Spleen (tissue), 7 donors: ENCODE data around the gene PLTP.

Source experiments
- CTCF ChIP-seq, 11 experiments: fragments of 200-600 bp in 7 of 11; fragments of 450-650 bp in 4 of 11; sonication (generic) in 4 of 11; IDR thresholded peaks in 8 of 11; conservative IDR thresholded peaks in 3 of 11; 1 replicate in 7 of 11; 2 replicates in 4 of 11; pipeline versions ENCODE4 v1.4.0 to v1.8.0; 2016 to 2021; ENCODE audit warnings: antibody characterized with exemption in 11 of 11, inconsistent platforms in 4 of 11, mild to moderate bottlenecking in 1 of 11
- POLR2A ChIP-seq, 3 donors: fragments of 450-650 bp; IDR thresholded peaks; one replicate each; pipeline ENCODE4 v1.5.1; 2017; ENCODE audit warnings: antibody characterized with exemption in 3 of 3, mild to moderate bottlenecking in 1 of 3
- POLR2AphosphoS5 ChIP-seq, 3 donors: sonication (generic); formaldehyde crosslinking; IDR thresholded peaks; one replicate each; pipeline ENCODE4 v1.5.1; 2017; ENCODE audit warnings: antibody characterized with exemption in 3 of 3
- donor health status: DM: no; HTN: no; CAD: no; lungs with moderate emphysema.
- donor health status: DM: no; HTN: no; CAD: no.
- donor health status: DM: no; HTN: no; CAD: no.

- TF ChIP-seq POLR2A (IDR thresholded peaks at IDR 0.05) (no peak), CTCF (IDR thresholded peaks at IDR 0.05 in 8 of 11, conservative IDR thresholded peaks at IDR 0.05 in 3 of 11) (no peak), POLR2AphosphoS5 (IDR thresholded peaks at IDR 0.05) (peak; percentile 32 to 71 (median 55))
Measured at GRCh38 chr20:45902199-45902701, 9.7 kb downstream of the PLTP start.
